ENCODE data around the gene IGFLR1. TPM values are rescaled to one million over a fixed set of nuclear protein-coding genes. Genes with fewer than 3 reads are reported as not detected.

IGFLR1 gene
- total and polyA plus RNA-seq, 2 of the 8 experiments (the other 6 are each of a cell fraction or from before 2014, with no cell fraction given): 8.4 to 28.9 TPM

DNA sequence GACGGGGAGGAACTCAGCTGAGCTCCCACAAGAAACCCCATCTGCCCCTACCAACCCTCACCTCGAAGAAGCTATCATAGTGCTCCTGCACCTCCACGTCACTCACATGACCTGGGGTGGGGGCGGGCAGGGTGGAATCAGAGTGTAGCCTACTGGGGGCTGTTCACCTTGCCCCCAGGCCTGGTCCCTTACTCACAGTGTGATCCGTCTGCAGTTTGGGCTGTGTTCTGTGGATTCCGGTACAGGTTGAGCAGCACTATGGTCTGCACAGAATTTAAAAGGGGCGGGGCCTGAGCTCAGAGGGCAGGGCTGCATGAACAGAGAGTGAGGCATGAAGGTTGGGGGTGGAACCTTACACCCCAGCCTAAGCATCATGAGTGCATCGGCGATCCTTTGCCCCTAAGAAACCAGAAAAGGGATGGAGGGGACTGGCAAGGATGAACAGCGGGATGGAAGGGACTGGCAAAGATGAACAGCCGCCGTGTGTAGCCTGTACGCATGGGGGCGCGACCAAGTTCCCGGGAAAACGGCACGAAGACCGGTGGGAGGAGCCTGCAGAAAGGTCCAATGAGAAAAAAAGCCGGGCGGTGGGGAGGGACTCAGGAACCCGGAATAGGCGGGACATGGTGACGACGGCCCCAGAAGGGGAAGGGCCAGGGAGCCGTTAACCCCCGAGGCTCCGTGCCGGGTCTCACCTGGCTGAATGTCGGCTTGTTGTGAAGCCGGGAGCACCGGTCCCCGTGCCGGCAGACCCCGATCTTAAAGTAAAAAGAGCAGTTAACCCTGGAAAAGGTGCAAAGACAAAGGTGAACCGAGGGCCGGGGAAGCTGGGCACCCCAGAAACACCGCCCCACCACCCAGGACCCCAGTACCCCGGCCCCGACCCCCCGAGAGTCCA is 2.4 kb upstream of the IGFLR1 start (continued):
- TF ChIP-seq ASH2L (IDR thresholded peaks at IDR 0.05; ENCODE audit: low read length) (peak; percentile 67), SP4 (IDR thresholded peaks at IDR 0.05; ENCODE audit: low read length) (no peak), TBP (IDR thresholded peaks at IDR 0.05; ENCODE audit: low read depth, low read length) (peak; percentile 75; the same call in 1 of the 2 replicates), JUND (IDR thresholded peaks at IDR 0.05; ENCODE audit: low read length) (no peak), SIN3A (conservative IDR thresholded peaks at IDR 0.05 in 1 of 2, IDR thresholded peaks at IDR 0.05 in 1 of 2; ENCODE audit: low read depth in 1 of 2, low read length in 2 of 2) (0 out of 4 replicates have a peak, but pooled peaks have one; percentile 32 to 37), EP300 (IDR thresholded peaks at IDR 0.05; ENCODE audit: borderline replicate concordance in 1 of 2, low read depth in 2 of 2, low read length in 2 of 2) (no peak), MAFK (IDR thresholded peaks at IDR 0.05; ENCODE audit: low read depth, low read length) (no peak), RXRA (IDR thresholded peaks at IDR 0.05; ENCODE audit: insufficient read depth, low read depth, low read length) (no peak), HDAC2 (IDR thresholded peaks at IDR 0.05; ENCODE audit: borderline replicate concordance in 1 of 2, low read depth in 2 of 2, low read length in 2 of 2) (no peak), TEAD4 (IDR thresholded peaks at IDR 0.05; ENCODE audit: low read depth, low read length) (no peak), BRCA1 (IDR thresholded peaks at IDR 0.05; ENCODE audit: low read depth, low read length) (no peak), RAD21 (IDR thresholded peaks at IDR 0.05 in 1 of 2, conservative IDR thresholded peaks at IDR 0.05 in 1 of 2; ENCODE audit: low read depth in 2 of 2, low read length in 2 of 2) (peak; percentile 5 to 9; a peak in 2 of 4 replicates), GABPA (IDR thresholded peaks at IDR 0.05; ENCODE audit: borderline replicate concordance, insufficient read depth, low read length) (no peak)

All from H1 (cell line).